ENCODE results near the gene OPN1SW.

DNA sequence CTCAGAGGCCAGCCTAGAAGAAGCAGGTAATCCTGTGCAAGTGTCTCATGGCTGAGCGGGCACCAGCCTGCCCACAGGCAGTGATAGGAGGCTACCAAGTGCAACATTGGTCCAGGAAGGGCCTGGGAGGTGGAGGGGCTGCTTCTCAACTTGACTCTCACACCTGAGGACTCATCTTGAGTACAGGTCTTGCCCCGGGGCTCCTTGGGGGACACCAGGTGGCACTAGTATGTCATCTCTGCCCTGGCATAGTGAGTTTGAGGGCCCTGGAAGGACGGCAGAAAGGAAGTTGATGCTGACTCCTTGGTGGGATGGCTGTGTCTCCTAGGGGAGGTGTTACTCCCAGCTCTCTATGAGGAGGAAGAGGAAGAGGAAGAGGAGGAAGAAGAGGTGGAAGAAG is 18.4 kb upstream of the OPN1SW start:
- TF ChIP-seq, protein P1, sequence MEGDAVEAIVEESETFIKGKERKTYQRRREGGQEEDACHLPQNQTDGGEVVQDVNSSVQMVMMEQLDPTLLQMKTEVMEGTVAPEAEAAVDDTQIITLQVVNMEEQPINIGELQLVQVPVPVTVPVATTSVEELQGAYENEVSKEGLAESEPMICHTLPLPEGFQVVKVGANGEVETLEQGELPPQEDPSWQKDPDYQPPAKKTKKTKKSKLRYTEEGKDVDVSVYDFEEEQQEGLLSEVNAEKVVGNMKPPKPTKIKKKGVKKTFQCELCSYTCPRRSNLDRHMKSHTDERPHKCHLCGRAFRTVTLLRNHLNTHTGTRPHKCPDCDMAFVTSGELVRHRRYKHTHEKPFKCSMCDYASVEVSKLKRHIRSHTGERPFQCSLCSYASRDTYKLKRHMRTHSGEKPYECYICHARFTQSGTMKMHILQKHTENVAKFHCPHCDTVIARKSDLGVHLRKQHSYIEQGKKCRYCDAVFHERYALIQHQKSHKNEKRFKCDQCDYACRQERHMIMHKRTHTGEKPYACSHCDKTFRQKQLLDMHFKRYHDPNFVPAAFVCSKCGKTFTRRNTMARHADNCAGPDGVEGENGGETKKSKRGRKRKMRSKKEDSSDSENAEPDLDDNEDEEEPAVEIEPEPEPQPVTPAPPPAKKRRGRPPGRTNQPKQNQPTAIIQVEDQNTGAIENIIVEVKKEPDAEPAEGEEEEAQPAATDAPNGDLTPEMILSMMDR (IDR thresholded peaks at IDR 0.05), result no peak
- TF ChIP-seq POLR2A (IDR thresholded peaks at IDR 0.05), result no peak
